HG03045 (cell line): ENCODE measurements around the gene IGSF9.
A peak's percentile ranks its signal among the peaks of the same experiment; 100 is the strongest.

Source experiments
- ATAC-seq: cut with Tn5 transposase; IDR thresholded peaks from one replicate; pipeline ENCODE4 v1.9.1; 2021; ENCODE audit warnings: mild to moderate bottlenecking, moderate library complexity; ENCODE audit not compliant: unreplicated experiment

IGSF9 gene, protein sequence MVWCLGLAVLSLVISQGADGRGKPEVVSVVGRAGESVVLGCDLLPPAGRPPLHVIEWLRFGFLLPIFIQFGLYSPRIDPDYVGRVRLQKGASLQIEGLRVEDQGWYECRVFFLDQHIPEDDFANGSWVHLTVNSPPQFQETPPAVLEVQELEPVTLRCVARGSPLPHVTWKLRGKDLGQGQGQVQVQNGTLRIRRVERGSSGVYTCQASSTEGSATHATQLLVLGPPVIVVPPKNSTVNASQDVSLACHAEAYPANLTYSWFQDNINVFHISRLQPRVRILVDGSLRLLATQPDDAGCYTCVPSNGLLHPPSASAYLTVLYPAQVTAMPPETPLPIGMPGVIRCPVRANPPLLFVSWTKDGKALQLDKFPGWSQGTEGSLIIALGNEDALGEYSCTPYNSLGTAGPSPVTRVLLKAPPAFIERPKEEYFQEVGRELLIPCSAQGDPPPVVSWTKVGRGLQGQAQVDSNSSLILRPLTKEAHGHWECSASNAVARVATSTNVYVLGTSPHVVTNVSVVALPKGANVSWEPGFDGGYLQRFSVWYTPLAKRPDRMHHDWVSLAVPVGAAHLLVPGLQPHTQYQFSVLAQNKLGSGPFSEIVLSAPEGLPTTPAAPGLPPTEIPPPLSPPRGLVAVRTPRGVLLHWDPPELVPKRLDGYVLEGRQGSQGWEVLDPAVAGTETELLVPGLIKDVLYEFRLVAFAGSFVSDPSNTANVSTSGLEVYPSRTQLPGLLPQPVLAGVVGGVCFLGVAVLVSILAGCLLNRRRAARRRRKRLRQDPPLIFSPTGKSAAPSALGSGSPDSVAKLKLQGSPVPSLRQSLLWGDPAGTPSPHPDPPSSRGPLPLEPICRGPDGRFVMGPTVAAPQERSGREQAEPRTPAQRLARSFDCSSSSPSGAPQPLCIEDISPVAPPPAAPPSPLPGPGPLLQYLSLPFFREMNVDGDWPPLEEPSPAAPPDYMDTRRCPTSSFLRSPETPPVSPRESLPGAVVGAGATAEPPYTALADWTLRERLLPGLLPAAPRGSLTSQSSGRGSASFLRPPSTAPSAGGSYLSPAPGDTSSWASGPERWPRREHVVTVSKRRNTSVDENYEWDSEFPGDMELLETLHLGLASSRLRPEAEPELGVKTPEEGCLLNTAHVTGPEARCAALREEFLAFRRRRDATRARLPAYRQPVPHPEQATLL

DNA sequence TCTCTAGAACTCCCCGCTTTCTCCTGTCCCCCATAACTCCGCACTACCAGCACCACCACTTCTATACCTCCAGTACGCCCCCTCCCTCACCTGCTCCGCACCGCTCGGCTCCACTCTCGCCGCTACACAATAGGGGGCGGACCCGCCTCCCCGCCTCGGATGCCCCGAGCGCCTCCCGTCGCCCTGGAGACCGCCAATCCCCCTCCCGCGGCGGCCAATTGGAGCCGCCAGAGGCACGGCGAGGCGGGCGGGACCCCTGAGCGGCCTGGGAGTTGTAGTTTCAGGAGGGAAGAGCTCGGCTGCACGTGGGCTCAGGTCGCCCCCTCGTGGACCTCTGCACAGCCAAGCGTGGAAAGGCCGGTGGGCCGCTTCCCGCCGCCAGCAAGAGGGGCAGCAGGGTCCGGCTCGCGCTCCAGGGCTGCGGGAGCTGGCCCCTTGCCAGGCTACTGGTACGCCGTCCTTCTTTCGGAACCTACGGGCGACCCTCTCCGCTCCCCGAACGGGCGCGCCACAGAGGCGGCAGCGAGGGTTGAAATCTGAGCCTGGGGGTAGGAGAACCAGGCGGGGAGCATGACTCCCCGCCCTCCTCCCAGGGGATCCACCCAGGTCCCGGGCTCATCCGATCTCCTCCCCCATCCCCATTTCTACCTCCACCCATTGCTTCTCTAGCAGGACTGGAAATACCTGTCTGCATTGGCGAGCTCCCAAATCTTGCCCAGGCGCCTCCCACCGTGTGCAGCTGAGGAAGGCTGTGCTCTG is at the start of gene IGSF9:
IGSF9 (minus strand) TSS at position 131 of the 759 bp plus-strand sequence. CDS start 2,159 bp downstream, outside the sequence.
- peak; percentile 38 for ATAC-seq

DNA sequence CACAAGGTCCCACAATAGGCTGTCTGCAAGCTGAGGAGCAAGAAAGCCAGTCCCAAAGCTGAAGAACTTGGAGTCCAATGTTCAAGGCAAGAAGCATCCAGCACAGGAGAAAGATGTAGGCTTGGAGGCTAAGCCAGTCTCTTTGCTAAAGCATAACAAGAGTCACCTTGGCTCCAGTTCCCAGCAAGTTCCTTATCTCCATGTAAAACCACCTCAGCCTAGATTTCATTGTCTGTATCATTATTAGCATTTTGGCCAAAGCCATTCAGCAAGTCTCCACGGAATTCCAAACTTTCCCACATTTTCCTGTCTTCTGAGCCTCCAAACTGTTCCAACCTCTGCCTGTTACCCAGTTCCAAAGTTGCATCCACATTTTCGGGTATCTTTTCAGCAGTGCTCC is 49.5 kb upstream of the IGSF9 start:
- no peak for ATAC-seq

DNA sequence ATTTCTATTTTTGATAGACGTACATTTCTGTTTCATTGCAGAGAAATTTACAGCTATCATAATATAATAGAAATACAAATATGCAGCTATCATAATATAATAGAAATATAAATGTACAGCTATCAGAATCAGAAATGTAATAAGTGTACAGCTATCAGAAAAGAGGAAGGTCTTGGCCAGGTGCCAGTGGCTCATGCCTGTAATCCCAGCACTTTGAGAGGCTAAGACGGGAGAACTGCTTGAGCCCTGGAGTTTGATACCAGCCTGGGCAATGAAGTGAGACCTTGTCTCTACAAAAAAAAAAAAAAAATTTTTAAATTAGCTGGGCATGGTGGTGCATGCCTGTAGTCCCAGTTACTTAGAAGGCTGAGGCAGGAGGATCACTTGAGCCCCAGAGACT is 48.5 kb upstream of the IGSF9 start:
- no peak for ATAC-seq

DNA sequence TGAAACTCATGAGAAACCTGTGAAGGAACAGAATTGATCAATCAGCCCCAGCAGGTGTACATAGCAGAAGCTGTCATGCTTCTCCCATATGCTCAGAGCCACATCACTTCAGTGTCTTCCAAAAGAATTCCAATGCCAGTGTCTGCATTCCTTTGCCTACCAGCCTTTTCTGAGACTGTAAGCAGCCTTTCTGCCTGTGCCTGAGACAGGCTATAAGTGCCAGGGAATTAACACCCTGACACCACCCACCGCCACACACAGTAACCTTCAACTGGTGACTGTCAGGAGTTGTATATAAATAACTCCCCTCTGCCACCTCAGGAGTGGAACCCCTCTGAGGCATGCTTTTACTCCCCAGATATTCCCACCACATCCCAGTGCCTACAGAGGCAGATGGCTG is 46.7 kb upstream of the IGSF9 start:
- ATAC-seq: no peak

DNA sequence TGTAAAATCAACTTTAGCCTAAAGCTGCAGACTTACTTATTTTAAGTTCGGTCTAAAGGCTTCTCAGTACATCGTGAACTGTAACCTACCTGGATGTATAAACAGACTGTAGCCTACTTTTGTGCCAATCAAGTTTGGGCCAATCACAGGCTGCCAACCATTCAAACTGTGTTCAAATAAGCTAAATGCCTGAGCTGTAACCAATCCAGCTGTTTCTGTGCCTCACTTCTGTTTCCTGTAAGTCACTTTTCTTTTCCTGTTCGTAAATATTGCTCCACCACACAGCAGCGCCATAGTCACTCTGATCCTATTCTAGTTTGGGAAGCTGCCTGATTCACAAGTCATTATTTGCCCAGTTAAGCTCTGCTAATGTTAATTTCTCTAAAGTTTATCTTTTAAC is 46.1 kb upstream of the IGSF9 start:
- ATAC-seq: no peak

DNA sequence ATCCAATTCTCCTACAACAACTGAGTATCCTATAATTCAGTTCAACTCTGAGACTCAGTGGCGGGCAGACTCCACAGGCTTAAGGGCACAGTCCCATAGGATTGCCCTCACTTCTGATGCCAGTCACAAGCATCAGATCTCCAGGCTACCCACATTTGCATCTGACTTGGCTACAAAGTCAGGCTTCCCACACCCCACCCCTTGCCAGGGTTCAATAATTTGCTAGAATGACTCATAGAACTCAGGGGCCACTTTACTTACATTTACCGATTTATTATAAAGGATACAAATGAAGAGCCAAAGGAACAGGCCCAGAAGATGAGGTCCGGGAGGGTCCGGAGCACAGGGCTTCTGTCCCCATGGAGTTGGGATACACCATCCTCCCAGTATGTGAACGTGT is 44.6 kb upstream of the IGSF9 start:
- no peak for ATAC-seq

DNA sequence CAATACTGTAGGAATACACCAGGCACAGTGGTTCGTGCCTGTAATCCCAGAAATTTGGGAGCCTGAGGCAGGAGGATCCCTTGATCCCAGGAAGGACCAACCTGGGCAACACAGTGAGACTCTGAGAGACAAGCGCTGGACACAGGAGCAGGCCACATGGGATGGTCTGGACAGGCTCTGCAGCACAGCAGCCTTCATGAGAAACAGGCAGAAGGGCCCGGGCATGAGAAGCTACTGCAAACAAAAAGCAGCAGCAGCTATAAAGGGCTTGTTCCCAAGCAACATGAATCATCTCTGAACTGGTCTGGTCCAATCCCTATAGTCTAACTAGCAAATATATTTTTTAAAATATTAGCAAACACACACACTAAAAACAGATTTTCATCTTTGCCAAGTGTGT is 44.2 kb upstream of the IGSF9 start:
- no peak for ATAC-seq

DNA sequence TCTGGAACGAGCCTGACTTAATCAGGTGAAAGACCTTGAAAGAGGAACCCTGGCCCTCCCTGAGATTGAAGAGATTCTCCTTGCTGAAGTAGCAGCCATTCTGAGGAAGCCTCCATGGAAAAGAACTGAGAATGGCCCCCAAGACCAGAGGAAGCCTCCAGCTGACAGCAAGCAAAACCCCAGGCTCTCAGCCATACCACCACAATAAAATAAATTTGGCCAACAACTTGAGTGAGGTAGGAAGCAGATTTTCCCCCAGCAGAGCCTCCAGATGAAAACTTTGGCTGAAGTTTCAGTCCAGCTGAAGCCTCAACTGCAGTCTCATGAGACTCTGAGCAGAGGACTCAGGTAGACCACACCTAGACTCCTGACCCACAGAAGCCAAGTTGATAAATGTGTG is 42.6 kb upstream of the IGSF9 start:
- no peak for ATAC-seq

DNA sequence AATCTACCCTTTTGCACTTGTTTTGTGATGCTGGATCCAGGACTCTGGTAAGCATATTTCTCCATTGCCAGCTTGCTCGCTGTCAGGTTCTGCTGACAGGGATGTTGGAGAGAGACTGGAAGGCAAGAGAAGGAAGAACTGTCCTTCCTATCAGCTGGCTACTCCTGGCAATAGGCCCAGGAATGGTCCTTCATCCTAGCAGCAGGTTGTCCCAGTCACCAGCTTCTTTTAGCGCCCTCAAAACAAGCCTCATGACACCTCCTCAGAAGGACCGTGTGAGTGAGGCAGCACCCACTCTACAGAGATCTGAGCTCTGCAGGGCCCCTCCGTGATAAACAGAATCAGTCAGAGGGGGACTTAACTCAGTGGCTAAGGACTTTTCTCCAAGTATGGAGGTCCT is 41.8 kb upstream of the IGSF9 start:
- no peak for ATAC-seq

DNA sequence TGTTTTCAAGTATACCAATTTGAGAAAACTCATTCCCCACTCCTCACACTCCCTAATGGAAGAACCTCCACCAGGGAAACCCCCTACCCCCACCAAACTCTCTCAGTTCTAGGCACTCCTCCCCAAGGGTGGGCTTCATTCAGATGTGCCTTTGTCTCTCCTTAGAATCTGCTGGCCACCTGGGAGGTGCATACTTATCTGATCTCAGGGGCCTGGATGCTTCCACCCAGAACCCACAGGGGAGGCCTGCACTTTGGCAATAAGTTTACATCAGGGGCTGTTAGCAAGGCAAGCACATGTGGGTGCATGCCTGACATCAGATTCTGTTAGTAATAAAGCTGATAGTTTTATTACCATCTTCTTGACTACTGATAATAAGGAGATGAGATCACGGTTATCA is 41.1 kb upstream of the IGSF9 start:
- no peak for ATAC-seq

DNA sequence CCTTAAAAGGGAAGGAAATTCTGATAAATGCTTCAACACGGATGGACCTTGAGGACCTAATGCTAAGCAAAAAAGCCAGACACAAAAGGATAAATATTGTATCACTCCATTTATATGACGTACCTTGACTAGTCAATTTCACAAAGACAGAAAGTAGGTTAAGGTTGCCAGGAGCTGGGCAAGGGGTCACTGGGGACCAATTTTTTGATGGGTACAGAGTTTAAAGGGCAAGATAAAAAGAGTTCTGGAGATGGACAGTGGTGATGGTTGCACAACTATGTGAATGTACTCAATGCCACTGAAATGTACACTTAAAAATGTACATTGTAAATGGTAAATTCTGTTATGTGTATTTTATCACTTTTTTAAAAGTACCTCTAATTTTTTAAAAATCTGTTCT is 40.7 kb upstream of the IGSF9 start:
- no peak for ATAC-seq

DNA sequence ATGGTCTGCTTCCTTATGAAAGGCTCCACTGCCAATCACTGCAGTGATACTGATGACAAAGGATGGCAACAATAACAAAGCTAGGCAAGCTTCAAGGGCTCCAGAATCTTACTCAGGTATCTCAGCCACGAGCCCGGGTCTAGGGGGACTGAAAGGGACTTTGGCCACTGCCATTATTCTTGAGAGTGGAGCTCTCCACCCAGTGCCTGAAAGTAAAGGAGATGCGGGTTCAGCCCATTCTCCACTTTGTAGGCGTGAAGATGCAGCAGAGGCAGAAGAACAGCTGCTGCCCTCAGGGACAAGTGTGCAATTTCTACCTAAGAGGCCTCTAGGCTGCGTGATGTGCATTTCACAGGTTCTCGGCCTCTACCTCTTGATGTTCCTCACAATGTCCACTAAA is 40.1 kb upstream of the IGSF9 start:
- ATAC-seq: no peak

DNA sequence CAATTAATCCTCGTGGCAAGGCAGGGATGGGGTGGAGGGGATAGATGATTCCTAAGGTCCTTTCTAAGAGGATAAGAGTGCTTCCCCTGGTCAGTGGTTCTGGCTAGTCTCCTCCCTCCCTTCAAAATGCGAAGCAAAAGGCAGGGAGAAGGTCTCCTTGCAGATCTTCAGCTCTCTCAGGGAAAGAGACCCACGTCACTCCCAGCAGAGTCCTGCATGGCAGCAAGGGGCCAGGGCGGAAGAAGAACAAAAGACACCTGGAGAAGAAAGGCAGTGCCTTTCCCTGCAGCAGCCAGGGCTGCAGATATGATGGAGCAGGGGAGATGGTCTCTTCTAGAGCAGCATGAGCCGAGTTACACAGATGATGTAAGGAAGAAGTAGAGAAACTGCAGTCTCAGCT is 38.3 kb upstream of the IGSF9 start:
- ATAC-seq: no peak

DNA sequence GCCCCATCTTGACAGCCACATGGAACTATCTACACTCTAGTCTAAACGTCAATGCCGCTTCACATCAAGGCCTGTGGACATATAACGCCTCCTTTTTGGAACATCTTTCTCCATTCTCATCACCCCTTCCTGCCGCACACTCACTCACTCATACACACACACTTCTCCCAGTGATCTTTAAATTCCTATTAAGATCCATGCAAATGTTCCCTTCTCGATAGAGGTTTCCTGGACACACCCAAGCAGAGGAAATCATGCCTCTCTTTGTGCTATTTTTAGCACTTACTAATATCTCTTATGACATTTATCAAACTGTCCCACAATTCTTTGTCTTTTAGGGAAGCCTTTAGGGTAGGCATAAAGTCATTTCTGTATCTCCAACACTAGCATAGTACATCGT is 36.9 kb upstream of the IGSF9 start:
- ATAC-seq: no peak

DNA sequence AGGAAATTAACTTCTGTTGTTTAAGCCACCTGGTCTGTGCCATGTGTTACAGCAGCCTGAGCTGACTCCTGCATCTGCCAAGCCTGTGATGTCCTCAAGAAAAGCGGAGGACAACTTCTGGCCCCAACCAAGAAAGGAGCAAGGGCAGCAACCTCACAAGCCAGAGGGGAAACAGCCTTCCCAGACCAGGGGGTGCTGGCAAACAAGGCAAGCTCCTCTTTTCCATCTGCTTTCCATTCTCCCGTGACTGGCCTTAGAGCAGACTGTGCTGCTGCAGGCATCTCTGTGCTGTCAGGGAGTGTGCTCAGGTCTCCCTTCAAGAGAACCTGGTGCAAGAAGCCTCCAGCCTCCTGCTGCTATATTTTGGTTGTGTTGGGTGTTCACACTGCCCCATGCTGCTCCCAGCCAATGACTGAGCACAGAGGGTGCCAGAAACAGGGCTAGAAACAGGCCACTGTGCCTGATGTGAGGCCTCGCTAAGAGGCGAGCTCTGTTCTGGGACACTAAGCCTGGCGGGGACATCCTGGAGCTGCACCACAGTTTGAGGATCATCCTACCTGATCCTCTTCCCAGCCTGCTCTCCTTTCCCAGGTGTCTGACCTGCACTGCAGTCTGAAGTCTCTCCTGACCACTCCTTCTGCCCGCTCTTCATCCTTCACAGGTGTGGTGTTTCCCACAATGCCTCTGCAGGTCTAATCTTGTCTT is 36.1 kb upstream of the IGSF9 start:
- ATAC-seq: no peak

DNA sequence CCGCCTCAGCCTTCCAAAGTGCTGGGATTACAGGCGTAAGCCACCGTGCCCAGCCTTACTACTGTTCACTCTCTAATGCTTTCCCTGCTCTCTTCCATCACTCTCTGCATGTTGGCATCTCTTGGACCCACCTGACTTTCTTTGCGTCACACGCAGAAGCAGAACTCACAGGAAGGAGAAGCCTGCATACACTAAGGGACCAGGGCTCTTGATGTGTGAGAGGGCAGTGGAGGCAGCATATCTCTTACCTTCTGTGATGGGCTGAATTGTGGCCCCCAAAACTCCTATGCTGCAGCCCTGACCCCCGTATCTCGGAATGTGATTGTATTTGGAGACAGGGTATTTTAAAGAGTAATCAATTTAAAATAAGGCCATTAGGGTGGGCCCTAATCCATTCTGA is 35.4 kb upstream of the IGSF9 start:
- no peak for ATAC-seq

DNA sequence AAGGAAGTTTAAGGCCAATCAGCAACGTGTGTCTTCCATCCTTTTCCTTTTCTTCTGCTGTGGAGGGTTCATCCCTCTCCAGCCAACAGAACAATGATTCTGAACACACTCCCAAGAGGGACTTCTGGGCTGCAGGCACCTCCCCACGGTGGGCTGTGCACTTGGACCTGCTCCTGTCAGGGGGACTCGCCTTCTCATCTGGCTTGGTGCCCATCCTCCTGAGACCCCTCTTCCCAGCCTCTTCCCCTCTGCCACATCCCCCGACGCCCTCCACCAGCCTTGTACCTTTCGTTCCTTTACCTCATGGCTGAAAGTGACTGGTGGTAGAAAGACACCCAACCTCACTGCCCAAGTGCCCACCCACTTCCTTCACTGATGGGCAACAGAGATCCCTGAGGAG is 34.7 kb upstream of the IGSF9 start:
- no peak for ATAC-seq

DNA sequence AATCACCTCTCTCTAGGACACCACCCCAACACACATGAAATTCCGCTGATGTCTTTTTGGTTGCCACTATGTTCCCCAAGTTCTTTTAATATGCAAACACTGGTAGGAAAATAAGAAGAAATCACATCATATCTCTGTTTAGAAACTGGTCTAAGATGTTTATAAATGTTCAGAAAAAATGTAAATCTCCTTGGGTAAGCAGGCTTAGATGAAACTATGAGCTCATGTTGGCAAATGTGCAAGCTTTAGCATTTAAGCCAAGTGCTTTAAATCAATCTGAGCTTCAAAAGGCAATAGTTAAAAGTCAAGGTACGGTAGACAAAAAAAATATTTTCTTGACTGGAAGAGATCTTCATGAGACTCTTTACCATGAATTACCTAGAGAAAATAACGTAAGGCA is 33.8 kb upstream of the IGSF9 start:
- no peak for ATAC-seq

DNA sequence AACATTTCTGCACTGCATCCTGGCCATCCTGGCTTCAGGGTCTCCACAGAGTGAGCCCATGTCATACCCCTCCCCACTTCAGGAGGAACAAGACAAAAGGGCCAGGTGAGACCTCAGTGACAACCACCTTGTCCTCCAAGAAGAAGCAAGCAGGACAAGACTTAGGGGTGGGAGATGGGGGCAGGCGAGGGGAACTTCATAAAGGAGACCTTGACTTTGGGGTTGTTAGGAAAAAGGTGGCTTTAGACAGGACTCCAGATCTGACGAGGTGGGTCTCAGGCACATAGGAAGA is 32.6 kb upstream of the IGSF9 start:
- no peak for ATAC-seq

DNA sequence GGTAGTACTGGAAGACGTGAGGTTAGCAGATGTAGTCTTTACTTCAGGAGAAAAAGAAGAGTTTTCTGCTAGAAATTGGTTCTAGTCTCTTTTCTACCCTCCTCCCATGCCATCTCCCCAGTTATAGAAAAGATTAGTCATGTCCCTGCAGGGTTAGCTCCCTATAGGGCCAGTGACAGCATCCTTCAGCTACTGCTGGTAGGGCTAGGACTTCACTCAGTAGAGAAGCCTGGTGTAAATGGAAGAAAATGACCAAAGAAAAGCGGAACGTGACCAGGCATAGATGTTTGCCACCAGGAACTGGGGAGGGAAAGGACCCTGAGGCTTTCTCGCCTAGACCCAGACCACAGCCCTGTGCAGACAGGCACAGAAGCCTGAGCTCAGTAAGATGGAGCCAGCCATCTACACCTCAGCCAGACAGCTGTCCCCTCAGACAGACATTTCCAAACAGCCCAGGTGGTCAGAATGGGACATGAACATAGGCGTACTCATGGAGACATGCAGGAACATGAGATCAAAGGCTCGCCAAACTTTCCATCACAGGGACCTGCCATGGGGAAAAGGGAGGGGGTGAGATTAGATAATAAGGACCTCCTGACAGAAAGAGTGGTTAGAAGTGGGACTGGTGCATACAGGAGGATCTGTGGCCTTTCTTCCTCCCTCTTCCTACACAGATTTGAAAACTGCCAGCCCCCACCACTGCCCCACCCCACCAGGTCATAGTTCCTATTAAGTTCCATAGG is 32.1 kb upstream of the IGSF9 start:
- no peak for ATAC-seq
